ENCODE data around the gene IGF1. TPM values are rescaled to one million over a fixed set of nuclear protein-coding genes. Genes with fewer than 3 reads are reported as not detected.

The IGF1 gene
- total RNA-seq, 5 donors from 2014 or later (not counting 1 experiment from before 2014, with no cell fraction given), result 0.26 to 0.32 TPM; not detected in 3

- H3K36me3 Mint-ChIP-seq, result no peaks in the 10 kb centered on the region
- no peak overlapping the region for H3K27ac ChIP-seq (ENCODE audit: low read length)
- H3K4me3 Mint-ChIP-seq, result no peak overlapping the region
- no peaks in the 10 kb centered on the region for H3K9me3 ChIP-seq
- no peaks in the 10 kb centered on the region for H3K27me3 ChIP-seq (replicated peaks in 1 of 2; ENCODE audit: control insufficient read depth in 2 of 2, extremely low read depth in 1 of 2, insufficient read depth in 2 of 2, low read length in 1 of 2)
- H3K9me3 Mint-ChIP-seq, result peaks cover 0 to 5% (median 0%) of the 10 kb centered on the region in 3 donors
- no peaks in the 10 kb centered on the region for H3K36me3 ChIP-seq (ENCODE audit: control insufficient read depth in 2 of 2, extremely low read depth in 1 of 2, insufficient read depth in 1 of 2, low read length in 1 of 2)
- H3K4me1 Mint-ChIP-seq, result peaks cover 0 to 2% (median 0%) of the 10 kb centered on the region in 3 donors
- DNase-seq, result peak in 1 of 35 experiments; percentile 14
- peaks cover 0 to 4% of the 10 kb centered on the region in 2 donors for H3K27me3 Mint-ChIP-seq
- no peak overlapping the region for H3K4me3 ChIP-seq (ENCODE audit: control insufficient read depth in 1 of 2, extremely low read depth in 1 of 2, low read length in 1 of 2)
- H3K27ac Mint-ChIP-seq, result peak overlapping the region in 1 of 2 donors; percentile 5
- ATAC-seq (replicated peaks in 1 of 4), result peak in 1 of 4 experiments; percentile 42
- CTCF ChIA-PET, result interaction anchor here in 1 of 2 donors (0.6 to 1.4 kb wide), 2 partner anchors 18 to 63 kb away, joined by 4 to 5 read pairs; no protein-coding TSS in a partner anchor
- H3K4me1 ChIP-seq (ENCODE audit: control insufficient read depth in 1 of 2, extremely low read depth in 1 of 2, insufficient read depth in 2 of 2, low read length in 2 of 2), result no peaks in the 10 kb centered on the region
- POLR2A ChIA-PET, result no interaction called here
- WGBS (ENCODE audit: insufficient coverage), result 13% methylated on average over 1 of the region's 5 CpGs
These were observed 58.4 kb downstream of the IGF1 start for GRCh38 chr12:102421802-102422583.

GRCh38 chr12:102419094-102419764 lies 61.1 kb downstream of the IGF1 start:
- Mint-ChIP-seq H3K4me3 (no peak overlapping the region), H3K27me3 (peaks cover 0 to 4% of the 10 kb centered on the region in 2 donors), H3K9me3 (peaks cover 0 to 5% (median 0%) of the 10 kb centered on the region in 3 donors), H3K36me3 (no peaks in the 10 kb centered on the region), H3K27ac (no peak overlapping the region), H3K4me1 (peaks cover 0 to 2% (median 0%) of the 10 kb centered on the region in 3 donors)
- ATAC-seq (replicated peaks in 1 of 4) (no peak), DNase-seq (no peak)
- CTCF ChIA-PET, result interaction anchor here in 1 of 2 donors (0.6 kb wide), 1 partner anchor 66 kb away, joined by 3 read pairs; no protein-coding TSS in a partner anchor
- H3K4me3 ChIP-seq (ENCODE audit: control insufficient read depth in 1 of 2, extremely low read depth in 1 of 2, low read length in 1 of 2), result no peak overlapping the region
- POLR2A ChIA-PET, result no interaction called here
- no peaks in the 10 kb centered on the region for H3K9me3 ChIP-seq
- no peak overlapping the region for H3K27ac ChIP-seq (ENCODE audit: low read length)
- no peaks in the 10 kb centered on the region for H3K36me3 ChIP-seq (ENCODE audit: control insufficient read depth in 2 of 2, extremely low read depth in 1 of 2, insufficient read depth in 1 of 2, low read length in 1 of 2)
- no peaks in the 10 kb centered on the region for H3K4me1 ChIP-seq (ENCODE audit: control insufficient read depth in 1 of 2, extremely low read depth in 1 of 2, insufficient read depth in 2 of 2, low read length in 2 of 2)
- no peaks in the 10 kb centered on the region for H3K27me3 ChIP-seq (replicated peaks in 1 of 2; ENCODE audit: control insufficient read depth in 2 of 2, extremely low read depth in 1 of 2, insufficient read depth in 2 of 2, low read length in 1 of 2)
- 95% methylated on average over 9 of the region's 11 CpGs for WGBS (ENCODE audit: insufficient coverage)

- Histone ChIP-seq H3K9me3 (no peaks in the 10 kb centered on the region), H3K36me3 (ENCODE audit: control insufficient read depth in 2 of 2, extremely low read depth in 1 of 2, insufficient read depth in 1 of 2, low read length in 1 of 2) (no peaks in the 10 kb centered on the region), H3K27me3 (replicated peaks in 1 of 2; ENCODE audit: control insufficient read depth in 2 of 2, extremely low read depth in 1 of 2, insufficient read depth in 2 of 2, low read length in 1 of 2) (no peaks in the 10 kb centered on the region), H3K4me3 (ENCODE audit: control insufficient read depth in 1 of 2, extremely low read depth in 1 of 2, low read length in 1 of 2) (no peak overlapping the region), H3K4me1 (ENCODE audit: control insufficient read depth in 1 of 2, extremely low read depth in 1 of 2, insufficient read depth in 2 of 2, low read length in 2 of 2) (no peaks in the 10 kb centered on the region), H3K27ac (ENCODE audit: low read length) (no peak overlapping the region)
- Mint-ChIP-seq H3K27ac (no peak overlapping the region), H3K9me3 (peaks cover 0 to 5% (median 0%) of the 10 kb centered on the region in 3 donors), H3K36me3 (no peaks in the 10 kb centered on the region), H3K4me1 (peaks cover 0 to 2% (median 0%) of the 10 kb centered on the region in 3 donors), H3K4me3 (no peak overlapping the region), H3K27me3 (no peaks in the 10 kb centered on the region)
- ChIA-PET POLR2A (no interaction called here), CTCF (no interaction called here)
- no peak for ATAC-seq (replicated peaks in 1 of 4)
- no peak for DNase-seq
- no CpG with 5 or more reads among the region's 2 CpGs for WGBS (ENCODE audit: insufficient coverage)
These were observed 63.3 kb downstream of the IGF1 start for GRCh38 chr12:102417055-102417454.

GRCh38 chr12:102415515-102415914 lies 64.8 kb downstream of the IGF1 start:
- no peaks in the 10 kb centered on the region for H3K27me3 ChIP-seq (replicated peaks in 1 of 2; ENCODE audit: control insufficient read depth in 2 of 2, extremely low read depth in 1 of 2, insufficient read depth in 2 of 2, low read length in 1 of 2)
- Mint-ChIP-seq H3K27me3 (no peaks in the 10 kb centered on the region), H3K27ac (no peak overlapping the region), H3K4me1 (no peaks in the 10 kb centered on the region), H3K9me3 (peaks cover 0 to 3% (median 0%) of the 10 kb centered on the region in 3 donors), H3K36me3 (no peaks in the 10 kb centered on the region), H3K4me3 (no peak overlapping the region)
- POLR2A ChIA-PET, result no interaction called here
- no peak overlapping the region for H3K4me3 ChIP-seq (ENCODE audit: control insufficient read depth in 1 of 2, extremely low read depth in 1 of 2, low read length in 1 of 2)
- WGBS (ENCODE audit: insufficient coverage), result 33% methylated on average over 1 of the region's 1 CpG
- no peaks in the 10 kb centered on the region for H3K9me3 ChIP-seq
- ATAC-seq (replicated peaks in 1 of 4) (no peak), DNase-seq (no peak)
- CTCF ChIA-PET, result no interaction called here
- no peak overlapping the region for H3K27ac ChIP-seq (ENCODE audit: low read length)
- H3K36me3 ChIP-seq (ENCODE audit: control insufficient read depth in 2 of 2, extremely low read depth in 1 of 2, insufficient read depth in 1 of 2, low read length in 1 of 2), result no peaks in the 10 kb centered on the region
- H3K4me1 ChIP-seq (ENCODE audit: control insufficient read depth in 1 of 2, extremely low read depth in 1 of 2, insufficient read depth in 2 of 2, low read length in 2 of 2), result no peaks in the 10 kb centered on the region

GRCh38 chr12:102413396-102413795 lies 67.0 kb downstream of the IGF1 start:
- no peaks in the 10 kb centered on the region for H3K9me3 ChIP-seq
- Mint-ChIP-seq H3K36me3 (no peaks in the 10 kb centered on the region), H3K4me1 (no peaks in the 10 kb centered on the region), H3K4me3 (no peak overlapping the region), H3K9me3 (no peaks in the 10 kb centered on the region), H3K27ac (no peak overlapping the region), H3K27me3 (no peaks in the 10 kb centered on the region)
- ATAC-seq (replicated peaks in 1 of 4) (no peak), DNase-seq (no peak)
- CTCF ChIA-PET, result no interaction called here
- H3K27me3 ChIP-seq (replicated peaks in 1 of 2; ENCODE audit: control insufficient read depth in 2 of 2, extremely low read depth in 1 of 2, insufficient read depth in 2 of 2, low read length in 1 of 2), result no peaks in the 10 kb centered on the region
- no CpG with 5 or more reads among the region's 5 CpGs for WGBS (ENCODE audit: insufficient coverage)
- H3K27ac ChIP-seq (ENCODE audit: low read length), result no peak overlapping the region
- no peaks in the 10 kb centered on the region for H3K4me1 ChIP-seq (ENCODE audit: control insufficient read depth in 1 of 2, extremely low read depth in 1 of 2, insufficient read depth in 2 of 2, low read length in 2 of 2)
- POLR2A ChIA-PET, result no interaction called here
- no peaks in the 10 kb centered on the region for H3K36me3 ChIP-seq (ENCODE audit: control insufficient read depth in 2 of 2, extremely low read depth in 1 of 2, insufficient read depth in 1 of 2, low read length in 1 of 2)
- H3K4me3 ChIP-seq (ENCODE audit: control insufficient read depth in 1 of 2, extremely low read depth in 1 of 2, low read length in 1 of 2), result no peak overlapping the region

- Histone ChIP-seq H3K27me3 (replicated peaks in 1 of 2; ENCODE audit: control insufficient read depth in 2 of 2, extremely low read depth in 1 of 2, insufficient read depth in 2 of 2, low read length in 1 of 2) (no peaks in the 10 kb centered on the region), H3K36me3 (ENCODE audit: control insufficient read depth in 2 of 2, extremely low read depth in 1 of 2, insufficient read depth in 1 of 2, low read length in 1 of 2) (no peaks in the 10 kb centered on the region), H3K9me3 (no peaks in the 10 kb centered on the region), H3K4me3 (ENCODE audit: control insufficient read depth in 1 of 2, extremely low read depth in 1 of 2, low read length in 1 of 2) (no peak overlapping the region), H3K4me1 (ENCODE audit: control insufficient read depth in 1 of 2, extremely low read depth in 1 of 2, insufficient read depth in 2 of 2, low read length in 2 of 2) (no peaks in the 10 kb centered on the region), H3K27ac (ENCODE audit: low read length) (no peak overlapping the region)
- Mint-ChIP-seq H3K9me3 (no peaks in the 10 kb centered on the region), H3K27ac (no peak overlapping the region), H3K4me1 (no peaks in the 10 kb centered on the region), H3K36me3 (no peaks in the 10 kb centered on the region), H3K4me3 (no peak overlapping the region), H3K27me3 (no peaks in the 10 kb centered on the region)
- ChIA-PET CTCF (no interaction called here), POLR2A (no interaction called here)
- ATAC-seq (replicated peaks in 1 of 4) (no peak), DNase-seq (no peak)
These were observed 69.9 kb downstream of the IGF1 start for GRCh38 chr12:102410511-102410910.
